Fibroblast of mammary gland (primary cell): ENCODE measurements around the gene RNASE8.

Experiments
- DNase-seq: peaks from one replicate; pipeline ENCODE4 v3.0.0-alpha.2; 2010; ENCODE audit warnings: low read depth
- H3K4me3 ChIP-seq: 2 replicates; pipeline ENCODE4 v1.5.1; 2011; ENCODE audit warnings: low read depth, mild to moderate bottlenecking, low read length, moderate library complexity; ENCODE audit not compliant: control insufficient read depth
- TF ChIP-seq, protein P1 (sequence below): conservative IDR thresholded peaks from 2 replicates; pipeline ENCODE4 v1.5.1; 2011; ENCODE audit warnings: low read depth, low read length, inconsistent platforms; ENCODE audit not compliant: control insufficient read depth, insufficient read depth

The RNASE8 gene

DNA sequence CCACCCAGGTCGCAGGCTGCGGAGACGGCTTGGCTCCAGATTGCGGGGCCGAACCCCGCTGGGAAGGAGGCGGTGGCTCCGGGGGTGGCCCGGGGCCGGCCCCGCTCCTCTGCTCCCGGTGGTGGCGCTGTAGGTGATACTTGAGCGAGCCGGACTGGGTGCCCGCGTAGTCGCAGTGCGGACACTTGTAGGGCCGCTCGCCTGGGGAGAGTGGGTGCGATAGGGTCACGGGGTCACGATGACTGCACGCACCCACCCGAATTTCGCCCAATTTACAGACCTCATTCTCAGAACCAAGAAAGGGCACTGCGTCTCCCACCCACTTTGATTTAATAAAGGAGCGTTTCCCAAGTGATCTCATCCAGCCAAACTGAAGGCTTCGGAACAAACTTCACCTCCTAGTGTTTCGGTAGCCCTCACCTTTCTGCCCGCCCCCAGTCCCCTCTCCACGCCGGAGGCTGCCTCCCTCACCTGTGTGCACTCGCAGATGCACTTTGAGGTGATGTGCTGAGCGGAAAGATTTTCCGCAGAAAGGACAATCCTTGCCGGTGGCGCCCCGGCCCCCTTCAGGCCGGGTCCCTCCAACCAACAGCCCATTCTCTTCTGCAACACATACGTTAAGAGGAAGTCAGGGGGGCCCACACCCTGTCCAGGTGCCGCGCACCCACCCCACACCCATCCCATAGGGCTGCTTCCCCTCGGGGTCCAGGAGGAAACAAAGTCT, 33.5 kb downstream of the RNASE8 start:
- no peak overlapping the region for H3K4me3 ChIP-seq
- no peak for DNase-seq
- TF ChIP-seq, protein P1, sequence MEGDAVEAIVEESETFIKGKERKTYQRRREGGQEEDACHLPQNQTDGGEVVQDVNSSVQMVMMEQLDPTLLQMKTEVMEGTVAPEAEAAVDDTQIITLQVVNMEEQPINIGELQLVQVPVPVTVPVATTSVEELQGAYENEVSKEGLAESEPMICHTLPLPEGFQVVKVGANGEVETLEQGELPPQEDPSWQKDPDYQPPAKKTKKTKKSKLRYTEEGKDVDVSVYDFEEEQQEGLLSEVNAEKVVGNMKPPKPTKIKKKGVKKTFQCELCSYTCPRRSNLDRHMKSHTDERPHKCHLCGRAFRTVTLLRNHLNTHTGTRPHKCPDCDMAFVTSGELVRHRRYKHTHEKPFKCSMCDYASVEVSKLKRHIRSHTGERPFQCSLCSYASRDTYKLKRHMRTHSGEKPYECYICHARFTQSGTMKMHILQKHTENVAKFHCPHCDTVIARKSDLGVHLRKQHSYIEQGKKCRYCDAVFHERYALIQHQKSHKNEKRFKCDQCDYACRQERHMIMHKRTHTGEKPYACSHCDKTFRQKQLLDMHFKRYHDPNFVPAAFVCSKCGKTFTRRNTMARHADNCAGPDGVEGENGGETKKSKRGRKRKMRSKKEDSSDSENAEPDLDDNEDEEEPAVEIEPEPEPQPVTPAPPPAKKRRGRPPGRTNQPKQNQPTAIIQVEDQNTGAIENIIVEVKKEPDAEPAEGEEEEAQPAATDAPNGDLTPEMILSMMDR, result no peak

- no peak overlapping the region for H3K4me3 ChIP-seq
- DNase-seq, result no peak
- TF ChIP-seq, protein P1, result no peak
Measured at GRCh38 chr14:21091821-21092272, 34.2 kb downstream of the RNASE8 start.

GRCh38 chr14:21092273-21093011, 34.8 kb downstream of the RNASE8 start:
- peak; percentile 71 for DNase-seq
- H3K4me3 ChIP-seq, result no peak overlapping the region
- TF ChIP-seq, protein P1, result peak; percentile 99

- no peak for DNase-seq
- TF ChIP-seq, protein P1, result no peak
- no peak overlapping the region for H3K4me3 ChIP-seq
Measured at GRCh38 chr14:21093018-21093417, 35.4 kb downstream of the RNASE8 start.

DNA sequence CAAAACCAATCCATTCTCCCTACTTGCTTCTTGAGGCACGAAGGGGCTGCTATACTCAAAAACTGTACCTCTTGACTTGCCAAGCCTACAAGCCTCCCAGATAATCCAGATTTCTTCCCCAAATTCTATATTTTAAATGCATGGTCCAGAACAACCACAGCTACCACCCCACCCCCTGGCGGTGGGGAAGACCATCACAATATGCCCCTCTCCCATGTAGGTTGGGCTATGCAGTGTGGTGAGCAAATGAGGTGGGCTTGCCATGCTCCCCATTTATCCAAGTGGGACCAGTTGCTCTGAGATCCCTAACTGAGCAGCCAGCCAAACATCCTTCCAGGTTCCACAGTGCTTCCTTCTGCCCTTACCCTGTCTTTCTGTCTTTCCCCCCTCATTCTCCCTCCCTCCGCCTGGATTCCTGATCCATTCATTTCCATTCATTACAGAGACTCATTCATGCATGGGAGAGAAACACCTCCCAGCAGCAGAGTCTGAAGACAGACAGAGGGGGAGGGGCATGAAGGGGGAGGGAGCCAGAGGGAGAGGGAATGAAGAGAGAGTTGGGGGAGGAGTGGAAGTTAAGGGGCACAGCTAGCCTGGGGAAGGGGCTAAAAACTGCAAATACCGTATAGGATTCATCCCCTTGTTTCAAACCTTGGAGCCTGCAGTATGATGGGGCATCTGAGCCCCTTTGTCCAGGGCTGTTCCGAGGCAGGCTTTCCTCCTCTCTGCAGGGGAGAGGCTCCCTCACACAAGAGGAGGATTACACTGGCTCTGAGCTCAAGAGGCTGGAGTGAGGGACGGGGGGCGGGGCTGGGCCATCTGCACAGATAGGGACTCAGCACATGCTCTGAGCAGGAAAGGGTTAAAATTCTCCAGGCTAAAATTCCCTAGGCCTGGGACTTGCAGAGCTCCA, 36.4 kb downstream of the RNASE8 start:
- H3K4me3 ChIP-seq, result no peak overlapping the region
- no peak for DNase-seq
- TF ChIP-seq, protein P1, result peak; percentile 17

DNA sequence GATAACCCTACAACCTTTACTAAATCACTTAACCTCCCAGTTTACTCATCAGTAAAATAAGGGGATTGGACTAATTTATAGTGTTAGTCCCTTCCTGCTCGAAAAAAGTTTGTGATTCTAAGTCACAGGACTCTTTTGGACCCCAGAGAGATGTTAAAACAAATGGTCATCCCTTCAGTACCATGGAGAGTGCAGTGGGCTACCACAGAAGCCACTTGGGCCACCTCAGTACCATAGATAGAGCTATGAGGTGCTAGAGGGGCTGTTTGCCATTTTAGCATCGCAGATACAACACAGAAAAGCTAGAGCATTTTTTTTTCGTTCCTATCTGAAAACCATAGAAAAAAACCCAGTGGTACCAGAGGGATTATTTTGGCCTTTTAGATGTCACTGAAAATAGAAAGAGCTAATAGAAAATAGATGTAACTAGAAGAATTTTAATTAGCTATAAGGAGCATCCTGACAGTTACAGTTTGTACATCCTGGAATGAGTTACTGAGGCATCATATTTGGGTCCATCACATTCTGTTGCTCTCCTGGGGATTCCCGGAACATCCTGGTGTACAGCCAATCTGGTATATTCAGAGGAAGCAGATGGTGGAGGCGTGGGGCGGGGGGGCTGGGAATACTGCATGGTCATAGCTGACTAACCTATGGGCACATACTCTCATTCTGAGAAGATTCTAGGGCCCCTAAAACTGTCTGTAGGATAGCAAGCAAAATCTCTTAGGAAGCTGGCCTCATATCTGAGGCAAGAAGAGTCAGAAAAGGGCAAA, 38.0 kb downstream of the RNASE8 start:
- TF ChIP-seq, protein P1, result no peak
- H3K4me3 ChIP-seq, result no peak overlapping the region
- DNase-seq, result peak; percentile 85
